ENCODE data around the gene INPP5D.
"Not testable (repeated sequence)": the region's sequence is repeated elsewhere in the genome, so short reads cannot be mapped to it uniquely, and the experiment has no call there.

Gene INPP5D

GRCh38 chr2:233152541-233152940 lies 92.4 kb downstream of the INPP5D start:
- DNase-seq = no peak

DNA sequence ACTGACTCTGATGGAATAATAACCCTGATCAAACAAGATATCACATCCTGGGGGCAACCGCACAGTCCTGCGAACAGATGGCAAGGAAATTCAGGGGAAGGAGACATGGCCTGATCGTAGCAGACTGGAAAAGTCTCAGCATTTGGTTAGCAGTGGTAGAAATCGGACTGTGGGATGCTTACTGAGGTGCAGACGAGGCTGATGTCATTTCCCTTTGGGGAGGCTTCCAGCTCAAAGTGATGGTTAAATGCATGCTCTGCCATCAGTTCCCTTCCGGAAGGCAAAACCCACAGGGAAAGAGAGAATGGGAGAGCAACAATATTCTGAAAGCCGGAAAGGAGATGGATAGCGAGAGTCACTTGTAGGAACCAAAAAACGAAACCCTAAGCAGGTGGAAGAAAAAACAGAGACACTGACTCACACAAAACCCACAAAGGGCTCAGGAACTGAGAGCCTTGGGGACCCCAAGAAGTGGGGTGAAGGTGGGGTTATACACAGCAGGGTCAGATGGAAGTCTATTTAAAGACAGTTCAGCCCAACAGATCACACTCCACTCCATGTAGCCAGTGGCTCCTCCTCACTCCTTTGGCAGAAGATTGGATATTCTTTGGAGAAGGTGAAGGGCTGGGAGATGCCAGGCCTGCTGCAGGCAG lies 93.1 kb downstream of the INPP5D start:
- no peak for DNase-seq

DNA sequence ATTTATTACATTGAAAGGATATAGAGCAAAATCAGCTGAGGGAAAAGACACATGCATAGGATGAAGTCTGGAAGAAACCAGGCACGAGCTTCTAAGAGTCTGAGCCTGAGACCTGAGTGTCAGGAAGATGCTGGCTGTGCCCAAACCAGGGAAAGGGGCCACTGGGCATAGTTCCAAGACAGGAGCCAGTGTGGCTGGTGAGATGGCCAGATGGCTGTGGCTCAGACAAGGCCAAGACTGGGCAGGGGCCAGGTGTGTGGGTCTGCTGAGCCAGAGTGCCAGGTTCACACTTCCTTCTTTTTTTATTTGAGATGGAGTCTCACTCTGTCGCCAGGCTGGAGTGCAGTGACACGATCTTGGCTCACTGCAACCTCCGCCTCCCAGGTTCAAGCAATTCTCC lies 95.9 kb downstream of the INPP5D start:
- DNase-seq = no peak

GRCh38 chr2:233156461-233156860 lies 96.3 kb downstream of the INPP5D start:
- DNase-seq = not testable (repeated sequence)

- no peak for DNase-seq
These were observed 101.6 kb downstream of the INPP5D start for GRCh38 chr2:233161730-233162129.

- DNase-seq = no peak
These were observed 102.6 kb downstream of the INPP5D start for GRCh38 chr2:233162770-233163169.

- DNase-seq = no peak
These were observed 103.5 kb downstream of the INPP5D start for GRCh38 chr2:233163486-233164103.

DNA sequence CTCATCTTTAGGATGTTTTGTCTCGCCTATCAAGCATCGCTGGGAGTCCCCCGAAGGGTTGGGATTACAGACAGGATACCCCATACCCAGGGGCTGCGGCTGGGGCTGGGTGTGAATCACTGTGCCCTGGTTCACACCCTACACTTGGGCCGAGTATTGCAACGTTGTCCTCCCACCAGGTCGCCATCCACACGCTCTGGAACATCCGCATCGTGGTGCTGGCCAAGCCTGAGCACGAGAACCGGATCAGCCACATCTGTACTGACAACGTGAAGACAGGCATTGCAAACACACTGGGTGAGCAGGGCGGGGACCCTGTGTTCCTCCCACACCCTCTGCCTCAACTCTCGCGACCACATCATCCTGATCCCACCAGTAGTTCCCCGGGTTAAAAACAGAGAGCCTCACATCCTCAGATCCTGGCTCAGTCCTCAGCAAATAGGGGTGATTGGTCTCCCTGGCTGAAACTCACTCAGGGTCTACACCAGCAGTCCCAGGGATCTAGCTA lies 104.0 kb downstream of the INPP5D start:
- no peak for DNase-seq

GRCh38 chr2:233164967-233165366 lies 104.8 kb downstream of the INPP5D start:
- no peak for DNase-seq

GRCh38 chr2:233165543-233165894 lies 105.4 kb downstream of the INPP5D start:
- no peak for DNase-seq

DNA sequence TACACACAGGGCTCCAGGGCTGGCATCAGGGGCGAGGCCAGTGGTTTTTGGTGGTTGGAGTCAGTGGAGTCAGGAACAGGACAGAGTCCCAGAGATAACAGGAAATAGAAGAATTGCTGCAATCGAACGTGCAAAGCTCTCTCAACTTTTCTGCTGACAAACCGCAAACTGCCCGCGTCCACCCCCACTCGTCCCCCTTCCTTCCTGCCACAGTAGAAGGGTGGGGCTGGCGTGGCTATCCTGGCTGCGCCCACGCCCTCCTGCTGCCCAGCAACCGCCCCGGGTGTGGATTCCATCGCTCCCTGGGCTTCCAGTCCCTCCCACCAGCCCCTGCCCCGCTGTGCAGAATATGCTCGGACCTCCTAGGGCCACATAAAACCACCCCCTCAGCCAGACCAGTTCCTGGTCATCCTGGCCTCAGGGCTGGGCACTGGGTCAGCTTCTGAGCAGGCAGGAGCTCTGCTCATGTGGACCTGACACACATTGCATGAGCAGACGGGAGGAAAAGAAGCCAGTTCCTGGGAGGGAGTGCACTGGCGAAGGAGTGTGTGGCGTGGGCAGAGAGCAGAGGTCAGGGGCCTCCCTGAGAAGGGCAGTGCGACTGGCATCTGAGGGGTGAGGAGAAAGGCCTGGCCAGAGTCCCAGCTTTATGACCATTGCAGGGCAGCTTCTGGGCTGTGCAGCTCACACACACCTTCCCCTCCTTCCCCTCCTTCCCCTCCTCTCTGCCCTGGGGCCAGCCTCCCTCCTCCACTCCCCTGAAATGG lies 105.9 kb downstream of the INPP5D start:
- no peak for DNase-seq

GRCh38 chr2:233168445-233168844 lies 108.3 kb downstream of the INPP5D start:
- no peak for DNase-seq

DNA sequence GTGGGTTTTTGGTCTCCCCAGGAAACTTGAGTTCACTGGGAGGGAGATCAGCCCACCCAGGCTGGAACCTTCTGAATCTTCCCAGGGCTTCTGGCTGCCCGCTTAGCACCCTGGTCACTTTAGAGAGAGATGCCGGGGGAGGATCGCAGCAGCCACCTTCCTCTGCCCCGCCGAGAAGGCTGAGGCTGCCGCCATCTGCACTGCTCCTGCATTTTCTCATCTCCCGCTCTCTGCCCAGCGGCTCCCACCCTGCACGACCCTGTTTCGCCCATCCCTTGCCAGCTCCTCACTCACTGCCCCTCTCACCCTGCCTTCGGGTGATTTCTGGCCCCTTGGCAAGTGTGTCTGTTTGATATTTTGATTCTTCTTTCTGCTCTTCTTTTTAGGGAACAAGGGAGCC lies 108.8 kb downstream of the INPP5D start:
- DNase-seq = no peak

DNA sequence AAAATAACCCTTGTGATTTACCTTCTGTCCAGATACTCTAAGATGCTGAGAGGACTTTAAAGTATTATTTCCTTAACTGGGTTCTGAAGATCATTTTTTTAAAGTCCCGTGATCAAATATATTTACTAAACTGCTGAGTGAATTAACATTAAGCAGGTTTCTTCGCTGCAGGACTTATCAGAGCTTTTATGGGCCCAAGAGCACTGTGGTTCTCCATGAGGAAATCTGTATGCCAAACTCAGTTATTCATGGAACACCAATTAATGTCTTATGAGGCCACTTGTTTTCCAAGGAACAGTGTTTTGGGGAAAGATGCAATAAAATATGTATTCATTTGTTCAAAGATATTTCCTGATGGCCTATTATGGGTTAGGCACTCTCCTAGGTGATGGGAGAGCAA lies 111.2 kb downstream of the INPP5D start:
- DNase-seq = no peak

GRCh38 chr2:233173115-233173514 lies 113.0 kb downstream of the INPP5D start:
- DNase-seq = no peak

- DNase-seq = no peak
These were observed 114.0 kb downstream of the INPP5D start for GRCh38 chr2:233174137-233174536.

DNA sequence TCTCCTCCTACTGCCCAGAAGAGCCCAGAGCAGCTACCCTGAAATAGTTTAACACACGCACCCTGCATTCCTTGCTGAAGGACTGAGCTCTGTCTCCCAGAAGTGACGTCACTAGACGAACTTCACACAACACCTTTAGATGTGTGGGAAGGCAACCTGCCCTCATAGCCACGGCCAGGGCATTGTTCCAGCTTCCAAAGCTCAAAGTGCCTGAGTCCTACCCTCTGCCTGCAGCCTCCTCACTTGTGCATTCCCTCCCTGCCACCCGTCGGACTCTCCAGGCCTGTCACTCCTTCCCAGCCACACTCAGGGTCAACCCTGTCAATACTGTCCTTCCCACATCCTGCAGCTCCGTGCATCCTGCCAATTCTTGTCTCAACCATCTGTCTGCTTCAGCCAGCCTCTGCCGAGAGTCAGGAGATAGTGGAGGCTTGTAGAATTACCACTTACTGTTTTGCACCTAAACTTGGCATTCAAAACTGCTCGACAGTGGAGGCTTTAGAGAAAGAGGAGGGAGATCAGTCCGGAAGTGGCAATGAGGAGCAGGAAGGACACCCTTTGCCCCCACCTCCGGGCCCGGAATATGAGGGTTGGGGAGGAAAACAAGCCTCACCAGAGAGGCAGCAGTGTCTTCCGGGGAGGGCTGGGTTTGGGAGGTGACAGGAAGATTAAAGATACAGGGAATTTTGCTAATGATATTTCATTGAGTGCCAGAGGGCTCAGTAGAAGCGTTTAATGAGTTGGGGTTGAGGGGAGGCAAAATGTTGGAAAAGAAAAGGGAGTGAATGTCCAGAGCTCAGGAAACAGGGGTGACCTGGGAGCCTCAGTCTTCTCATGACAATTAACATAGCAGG lies 119.1 kb downstream of the INPP5D start:
- peak; percentile 25 for DNase-seq

DNA sequence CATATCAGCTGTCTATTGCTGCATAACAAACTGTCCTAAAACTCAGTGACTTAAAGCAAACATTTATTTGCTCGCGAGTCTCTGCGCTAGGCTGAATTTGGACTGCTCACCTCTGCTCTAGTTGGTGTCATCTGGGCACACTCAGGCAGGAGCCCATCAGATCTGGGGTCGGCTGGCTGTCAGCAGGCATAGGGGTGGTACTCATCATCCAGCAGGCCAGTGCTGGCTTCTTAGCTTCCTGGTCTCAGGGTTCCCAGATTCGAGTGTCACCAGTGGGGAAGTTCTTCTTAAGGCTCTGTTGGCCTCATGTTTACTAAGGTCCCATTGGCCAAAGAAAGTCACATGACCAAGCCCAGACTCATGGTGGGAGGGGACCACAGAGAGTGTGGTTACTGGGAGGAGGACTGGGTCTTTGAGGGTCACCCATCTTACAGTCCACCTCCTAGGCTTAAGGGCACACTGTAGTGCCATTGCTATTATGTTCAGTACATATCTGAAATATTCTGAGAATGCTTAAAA lies 119.8 kb downstream of the INPP5D start:
- no peak for DNase-seq

- no peak for DNase-seq
These were observed 123.8 kb downstream of the INPP5D start for GRCh38 chr2:233183869-233184418.

GRCh38 chr2:233184669-233185068 lies 124.5 kb downstream of the INPP5D start:
- no peak for DNase-seq

- DNase-seq = no peak
These were observed 125.2 kb downstream of the INPP5D start for GRCh38 chr2:233185330-233185729.

DNA sequence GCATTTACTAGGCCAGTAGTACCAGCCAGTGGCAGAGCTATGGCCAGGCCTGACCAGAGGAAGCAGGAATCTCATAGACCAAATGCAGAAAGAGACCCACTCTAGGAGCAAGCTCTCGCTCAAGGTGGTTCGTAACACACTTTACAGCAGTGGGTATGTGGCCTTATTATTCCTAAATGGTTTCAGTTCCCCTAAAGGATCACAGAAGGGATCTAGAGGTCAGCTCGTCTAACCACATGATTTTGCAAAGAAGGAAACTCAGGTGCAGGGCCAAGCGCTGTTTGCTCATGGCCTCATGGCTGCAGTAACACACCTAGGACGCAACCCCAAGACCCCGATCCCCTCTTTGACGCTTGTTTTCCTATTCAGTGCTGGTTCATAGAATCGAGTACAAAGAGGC lies 125.8 kb downstream of the INPP5D start:
- DNase-seq = no peak

DNA sequence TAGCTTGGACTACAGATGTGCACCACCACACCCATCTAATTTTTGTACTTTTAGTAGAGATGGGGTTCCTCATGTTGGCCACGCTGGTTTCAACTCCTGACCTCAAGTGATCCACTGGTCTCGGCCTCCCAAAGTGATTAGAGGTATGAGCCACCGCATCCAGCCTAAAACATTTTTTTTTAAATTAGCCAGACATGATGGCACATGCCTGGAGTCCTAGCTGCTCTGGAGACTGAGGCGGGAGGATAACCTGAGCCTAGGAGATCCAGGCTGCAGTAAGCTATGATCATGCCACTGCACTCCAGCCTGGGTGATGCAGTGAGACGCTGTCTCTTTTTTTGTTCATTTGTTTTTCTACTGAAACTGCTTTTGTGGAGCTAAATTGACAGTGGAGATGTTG lies 126.7 kb downstream of the INPP5D start:
- DNase-seq = no peak
